HepG2 (cell line): Measurements from ENCODE around the gene CLCA2. TPM values are rescaled to one million over a fixed set of nuclear protein-coding genes. Genes with fewer than 3 reads are reported as not detected.

Experiments
- polyA plus RNA-seq, 8 experiments: library from polyadenylated mRNA; depleted of rRNA in 3 of 8; stranded (reverse) in 7 of 8; unstranded in 1 of 8; fragments of >200 nt; fragmentation: Illumina TruSeq in 4 of 8; extraction: Trizol in 4 of 8; gene quantifications; 2 replicates each; pipeline versions ENCODE4 v1.2.1 to v1.2.3, GENCODE V29; 2011 to 2016; ENCODE audit warnings: low read depth in 4 of 8, missing spikeins in 1 of 8, mixed read lengths in 1 of 8; ENCODE audit not compliant: insufficient read depth in 1 of 8
- total RNA-seq, 5 experiments: library from RNA; depleted of rRNA; stranded (reverse); fragments of >200 nt; fragmentation: Illumina TruSeq; extraction: Trizol; gene quantifications; 2 replicates each; pipeline ENCODE4 v1.2.3, GENCODE V29; 2016; ENCODE audit warnings: low read depth in 1 of 5

Gene CLCA2
- total and polyA plus RNA-seq, 2 of the 13 experiments (the other 11 are each of a cell fraction or from before 2014, with no cell fraction given): not detected

Other genes starting within 250 kb of the CLCA2 start
- gene ODF2L, start 27.8 kb upstream of the CLCA2 start, total RNA-seq (2016; rRNA removed; fragmentation: Illumina TruSeq; extraction: Trizol): 0.07 and 0.27 TPM in 2 replicates
- gene ODF2L, start 27.8 kb upstream of the CLCA2 start, polyA plus RNA-seq (2011; rRNA removed): not detected in 2 replicates
- not detected in 2 replicates for gene CLCA1, start 44.8 kb downstream of the CLCA2 start, total RNA-seq (2016; rRNA removed; fragmentation: Illumina TruSeq; extraction: Trizol)
- not detected in 2 replicates for gene CLCA1, start 44.8 kb downstream of the CLCA2 start, polyA plus RNA-seq (2011; rRNA removed)
- not detected in 2 replicates for gene CLCA4, start 122.9 kb downstream of the CLCA2 start, total RNA-seq (2016; rRNA removed; fragmentation: Illumina TruSeq; extraction: Trizol)
- gene CLCA4, start 122.9 kb downstream of the CLCA2 start, polyA plus RNA-seq (2011; rRNA removed): not detected in 2 replicates